SK-N-DZ (cell line): ENCODE data around the gene PHKG2.

Experiments
- DNase-seq: peaks from one replicate; pipeline ENCODE4 v3.0.0-alpha.2; 2015; ENCODE audit warnings: low spot score
- small RNA-seq, 2 experiments: library from RNA; depleted of rRNA; stranded (forward); fragments of <200 nt; gene quantifications; one replicate each; pipeline ENCODE3, GENCODE V24; 2014

PHKG2 gene

GRCh38 chr16:30793508-30794069 lies 45.4 kb downstream of the PHKG2 start:
- DNase-seq = no peak

- no peak for DNase-seq
Observed at GRCh38 chr16:30794634-30795033, 46.4 kb downstream of the PHKG2 start.

- no peak for DNase-seq
Observed at GRCh38 chr16:30797670-30798309, 49.6 kb downstream of the PHKG2 start.

Small RNAs within 50 kb of the gene (small RNA-seq; reads per million reads assigned to genes)
- 0 reads per million in 2 experiments for gene RNU6-1043P
- gene SNORA30 = 7.4 to 7.5 reads per million in 2 experiments
